ENCODE measurements around the gene UNC5C. TPM values are rescaled to one million over a fixed set of nuclear protein-coding genes. Genes with fewer than 3 reads are reported as not detected.

UNC5C gene
- total RNA-seq, 1 experiment from 2014 or later, result 0.11 TPM

DNA sequence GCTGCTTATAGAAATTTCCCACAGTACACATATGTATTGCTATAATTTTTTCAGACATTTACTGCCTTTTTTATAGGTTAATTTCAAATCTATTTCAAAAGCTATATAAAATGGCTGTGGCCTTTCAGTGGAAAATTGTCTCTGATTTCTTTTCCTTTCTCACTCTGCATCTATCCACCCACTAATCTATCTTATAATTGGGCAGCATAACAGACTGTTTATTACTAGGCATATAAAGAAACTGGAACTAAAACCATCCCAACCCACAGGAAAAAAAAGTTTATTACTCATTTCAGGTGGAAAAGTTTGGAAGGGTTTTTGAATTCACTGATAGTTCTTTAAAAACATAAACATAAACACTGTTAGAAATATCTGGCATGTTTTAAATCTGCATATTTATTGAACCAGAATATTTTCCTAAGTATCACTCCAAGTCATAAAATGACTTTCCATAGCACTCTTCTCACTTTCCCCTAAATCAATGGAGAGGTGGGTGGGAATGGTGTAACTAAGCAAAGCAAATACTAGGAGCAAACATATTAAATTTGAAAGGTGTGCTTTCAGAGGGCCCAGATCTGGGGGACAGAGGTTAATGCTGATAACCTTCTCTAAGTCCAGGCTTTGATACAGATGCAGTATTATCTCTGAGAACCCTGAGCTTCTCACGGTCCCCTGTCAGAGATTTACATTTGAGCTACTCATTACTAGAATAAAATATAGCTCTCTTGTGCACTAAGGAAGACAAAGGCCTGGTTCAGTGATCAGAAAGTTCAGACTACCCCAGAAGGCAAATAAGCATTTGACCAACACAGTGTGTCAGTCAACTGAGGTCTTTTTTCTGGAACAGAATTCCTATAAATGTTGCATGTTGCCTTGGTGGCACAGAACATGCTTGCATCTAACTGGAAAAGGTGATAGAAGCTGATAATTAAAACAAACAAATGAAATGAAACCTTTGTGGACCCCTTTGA is 328.3 kb downstream of the UNC5C start:
- DNase-seq (ENCODE audit: low spot score), result no peak
- no TSS peak for BruUV-seq (replicated peaks)
- ChIA-PET POLR2A (ENCODE audit: low non-redundant PET) (no interaction called here), CTCF (no interaction called here)
- H3K27ac ChIP-seq (ENCODE audit: low read depth, low read length, poor library complexity, severe bottlenecking), result no peak overlapping the region
- H3K36me3 ChIP-seq (ENCODE audit: insufficient read depth, low read length, poor library complexity, severe bottlenecking), result no peaks in the 10 kb centered on the region
- TF ChIP-seq EZH2 (IDR thresholded peaks at IDR 0.05; ENCODE audit: borderline replicate concordance, low read depth, low read length, poor library complexity, severe bottlenecking), result no peak
- TF ChIP-seq, protein P1, sequence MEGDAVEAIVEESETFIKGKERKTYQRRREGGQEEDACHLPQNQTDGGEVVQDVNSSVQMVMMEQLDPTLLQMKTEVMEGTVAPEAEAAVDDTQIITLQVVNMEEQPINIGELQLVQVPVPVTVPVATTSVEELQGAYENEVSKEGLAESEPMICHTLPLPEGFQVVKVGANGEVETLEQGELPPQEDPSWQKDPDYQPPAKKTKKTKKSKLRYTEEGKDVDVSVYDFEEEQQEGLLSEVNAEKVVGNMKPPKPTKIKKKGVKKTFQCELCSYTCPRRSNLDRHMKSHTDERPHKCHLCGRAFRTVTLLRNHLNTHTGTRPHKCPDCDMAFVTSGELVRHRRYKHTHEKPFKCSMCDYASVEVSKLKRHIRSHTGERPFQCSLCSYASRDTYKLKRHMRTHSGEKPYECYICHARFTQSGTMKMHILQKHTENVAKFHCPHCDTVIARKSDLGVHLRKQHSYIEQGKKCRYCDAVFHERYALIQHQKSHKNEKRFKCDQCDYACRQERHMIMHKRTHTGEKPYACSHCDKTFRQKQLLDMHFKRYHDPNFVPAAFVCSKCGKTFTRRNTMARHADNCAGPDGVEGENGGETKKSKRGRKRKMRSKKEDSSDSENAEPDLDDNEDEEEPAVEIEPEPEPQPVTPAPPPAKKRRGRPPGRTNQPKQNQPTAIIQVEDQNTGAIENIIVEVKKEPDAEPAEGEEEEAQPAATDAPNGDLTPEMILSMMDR (conservative IDR thresholded peaks at IDR 0.05; ENCODE audit: low read depth, low read length), result no peak
- H3K4me3 ChIP-seq (ENCODE audit: low read depth, low read length, poor library complexity, severe bottlenecking), result no peak overlapping the region
- peaks cover 16% of the 10 kb centered on the region for H3K4me1 ChIP-seq (ENCODE audit: insufficient read depth, low read length, poor library complexity, severe bottlenecking)
- H3K9me3 ChIP-seq (ENCODE audit: low read depth, low read length, poor library complexity, severe bottlenecking), result no peaks in the 10 kb centered on the region
- intact Hi-C loops (cut with micrococcal nuclease; ENCODE audit: unreplicated experiment), result no loop called here
- H3K27me3 ChIP-seq (replicated peaks; ENCODE audit: insufficient read depth, low read depth, low read length, poor library complexity), result no peaks in the 10 kb centered on the region

DNA sequence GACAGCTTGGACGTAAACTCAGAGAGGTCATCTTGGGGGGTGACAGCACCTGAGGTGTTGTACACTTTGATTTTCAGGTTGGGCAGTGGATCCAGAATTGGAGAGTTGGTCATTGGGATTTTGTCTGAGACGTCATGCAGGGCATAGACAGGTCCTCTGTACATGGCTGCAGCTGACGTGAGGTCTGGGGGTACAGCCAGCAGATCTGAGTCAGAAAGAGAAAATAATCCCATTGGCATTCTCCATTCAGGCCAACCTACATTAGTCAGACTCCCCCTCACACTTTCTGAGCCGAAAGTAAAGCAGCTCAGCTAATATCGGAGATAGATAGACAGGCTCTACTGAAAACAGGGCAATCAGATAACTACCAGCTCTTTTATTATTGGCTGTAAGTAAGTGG is 329.7 kb downstream of the UNC5C start:
- BruUV-seq (replicated peaks), result no TSS peak
- TF ChIP-seq, protein P1 (conservative IDR thresholded peaks at IDR 0.05; ENCODE audit: low read depth, low read length), result no peak
- no peak for TF ChIP-seq EZH2 (IDR thresholded peaks at IDR 0.05; ENCODE audit: borderline replicate concordance, low read depth, low read length, poor library complexity, severe bottlenecking)
- intact Hi-C loops (cut with micrococcal nuclease; ENCODE audit: unreplicated experiment), result no loop called here
- DNase-seq (ENCODE audit: low spot score), result no peak
- H3K36me3 ChIP-seq (ENCODE audit: insufficient read depth, low read length, poor library complexity, severe bottlenecking), result no peaks in the 10 kb centered on the region
- ChIA-PET POLR2A (ENCODE audit: low non-redundant PET) (no interaction called here), CTCF (no interaction called here)
- H3K9me3 ChIP-seq (ENCODE audit: low read depth, low read length, poor library complexity, severe bottlenecking), result no peaks in the 10 kb centered on the region
- no peak overlapping the region for H3K4me3 ChIP-seq (ENCODE audit: low read depth, low read length, poor library complexity, severe bottlenecking)
- H3K4me1 ChIP-seq (ENCODE audit: insufficient read depth, low read length, poor library complexity, severe bottlenecking), result peaks cover 18% of the 10 kb centered on the region
- no peak overlapping the region for H3K27ac ChIP-seq (ENCODE audit: low read depth, low read length, poor library complexity, severe bottlenecking)
- no peaks in the 10 kb centered on the region for H3K27me3 ChIP-seq (replicated peaks; ENCODE audit: insufficient read depth, low read depth, low read length, poor library complexity)

DNA sequence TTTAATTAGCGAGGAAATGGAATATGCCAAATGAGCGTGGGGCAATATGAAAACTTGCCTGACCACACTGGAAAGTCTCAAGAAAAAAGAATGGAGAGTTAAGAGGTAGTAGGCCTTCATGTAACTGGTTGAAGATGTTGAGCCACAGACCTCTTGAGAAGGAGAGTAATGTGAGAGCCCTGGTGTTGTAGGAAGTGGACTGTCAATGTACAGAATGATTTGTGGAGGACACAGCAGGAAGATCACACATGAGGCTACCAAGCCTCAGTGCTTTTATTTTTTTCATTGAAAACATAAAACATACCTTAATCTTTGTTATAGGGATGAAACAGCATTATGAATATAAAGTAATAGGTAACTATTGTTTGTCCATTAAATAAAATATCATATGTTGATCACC is 331.6 kb downstream of the UNC5C start:
- ChIA-PET POLR2A (ENCODE audit: low non-redundant PET) (no interaction called here), CTCF (no interaction called here)
- peak; percentile 1 for DNase-seq (ENCODE audit: low spot score)
- H3K4me1 ChIP-seq (ENCODE audit: insufficient read depth, low read length, poor library complexity, severe bottlenecking), result peaks cover 18% of the 10 kb centered on the region
- no peak overlapping the region for H3K27ac ChIP-seq (ENCODE audit: low read depth, low read length, poor library complexity, severe bottlenecking)
- H3K4me3 ChIP-seq (ENCODE audit: low read depth, low read length, poor library complexity, severe bottlenecking), result no peak overlapping the region
- intact Hi-C loops (cut with micrococcal nuclease; ENCODE audit: unreplicated experiment), result no loop called here
- H3K27me3 ChIP-seq (replicated peaks; ENCODE audit: insufficient read depth, low read depth, low read length, poor library complexity), result no peaks in the 10 kb centered on the region
- no peaks in the 10 kb centered on the region for H3K36me3 ChIP-seq (ENCODE audit: insufficient read depth, low read length, poor library complexity, severe bottlenecking)
- TF ChIP-seq, protein P1 (conservative IDR thresholded peaks at IDR 0.05; ENCODE audit: low read depth, low read length), result no peak
- no peak for TF ChIP-seq EZH2 (IDR thresholded peaks at IDR 0.05; ENCODE audit: borderline replicate concordance, low read depth, low read length, poor library complexity, severe bottlenecking)
- no peaks in the 10 kb centered on the region for H3K9me3 ChIP-seq (ENCODE audit: low read depth, low read length, poor library complexity, severe bottlenecking)
- no TSS peak for BruUV-seq (replicated peaks)
